Hypothalamus (tissue), 51 donors: ENCODE data around the gene GLP2R.
A peak's percentile ranks its signal among the peaks of the same experiment; 100 is the strongest.

ENCODE experiments used
- DNase-seq, 51 donors: peaks; one replicate each; lab custom pipeline; 2025; lab: John Stamatoyannopoulos, UW

The GLP2R gene

GRCh38 chr17:9813166-9813565 lies 12.6 kb upstream of the GLP2R start:
- no peak for DNase-seq

DNA sequence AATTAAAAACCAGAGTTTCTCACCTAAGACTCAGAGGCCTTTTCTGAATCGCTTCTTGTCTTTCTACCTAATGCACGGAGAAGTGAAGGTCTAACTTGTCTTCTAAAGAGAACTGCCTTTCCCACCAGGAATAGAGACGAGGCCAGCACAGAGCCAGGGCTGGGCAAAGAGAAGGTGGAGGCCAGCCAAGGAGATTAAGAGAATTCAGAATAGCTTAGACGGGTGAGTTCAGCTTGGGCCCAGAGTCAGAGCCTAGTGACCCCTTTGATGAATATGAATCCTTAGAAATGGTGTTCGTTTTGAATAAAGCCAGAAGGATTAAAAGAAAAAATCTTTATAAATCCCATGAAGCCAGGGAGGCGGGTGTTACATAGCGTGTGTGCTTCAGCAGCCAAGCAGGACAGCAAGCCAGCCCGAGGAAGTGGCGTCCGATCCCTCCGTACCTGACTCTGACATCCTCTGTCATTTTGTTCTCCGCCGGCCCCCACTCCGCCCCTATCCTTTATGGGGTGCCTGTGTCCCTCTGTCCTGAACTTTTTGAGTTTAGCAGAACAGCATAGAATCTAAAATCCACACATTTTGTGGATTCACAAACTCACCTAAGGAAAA lies 11.3 kb upstream of the GLP2R start:
- DNase-seq, result no peak

GRCh38 chr17:9816472-9816871 lies 9.3 kb upstream of the GLP2R start:
- DNase-seq, result no peak

DNA sequence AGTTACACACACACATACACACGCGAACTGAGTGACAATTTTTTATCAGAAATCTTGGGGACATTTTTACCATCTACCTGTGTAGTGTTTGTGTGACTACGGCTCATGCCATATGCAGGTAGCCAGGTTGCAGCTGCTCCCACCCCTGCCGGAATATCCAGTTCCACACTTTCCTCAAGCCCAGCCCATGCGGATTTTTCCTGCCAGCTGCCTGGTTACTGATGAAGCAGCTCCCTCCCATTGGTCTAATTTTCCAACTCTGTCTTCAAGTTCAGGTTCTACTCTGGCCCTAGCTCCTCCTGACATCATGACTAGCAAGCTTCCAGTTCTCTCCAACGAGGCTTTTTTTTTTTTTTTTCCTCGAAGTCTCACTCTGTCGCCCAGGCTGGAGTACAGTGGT lies 8.6 kb upstream of the GLP2R start:
- peak in 10 of 51 donors; percentile 1 to 50 (median 6) for DNase-seq

- DNase-seq, result no peak
Measured at GRCh38 chr17:9818760-9819159, 7.0 kb upstream of the GLP2R start.

DNA sequence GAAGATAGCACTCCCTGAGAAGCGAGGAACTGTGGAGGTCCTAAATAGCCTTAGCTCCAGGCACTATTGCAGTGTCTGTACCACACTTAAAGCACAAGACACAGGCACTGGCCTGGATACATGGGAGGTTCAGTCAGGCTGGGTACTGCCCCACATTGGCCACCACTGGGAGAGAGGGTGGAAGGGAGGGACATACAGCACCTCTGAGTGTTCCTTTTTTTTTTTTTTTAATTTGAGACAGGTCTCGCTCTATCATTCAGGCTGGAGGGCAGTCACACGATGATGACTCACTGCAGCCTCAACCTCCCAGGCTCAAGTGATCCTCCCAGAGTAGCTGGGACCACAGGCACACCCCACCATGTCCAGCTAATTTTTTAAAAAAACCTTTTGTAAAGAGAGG lies 5.3 kb upstream of the GLP2R start:
- no peak for DNase-seq

DNA sequence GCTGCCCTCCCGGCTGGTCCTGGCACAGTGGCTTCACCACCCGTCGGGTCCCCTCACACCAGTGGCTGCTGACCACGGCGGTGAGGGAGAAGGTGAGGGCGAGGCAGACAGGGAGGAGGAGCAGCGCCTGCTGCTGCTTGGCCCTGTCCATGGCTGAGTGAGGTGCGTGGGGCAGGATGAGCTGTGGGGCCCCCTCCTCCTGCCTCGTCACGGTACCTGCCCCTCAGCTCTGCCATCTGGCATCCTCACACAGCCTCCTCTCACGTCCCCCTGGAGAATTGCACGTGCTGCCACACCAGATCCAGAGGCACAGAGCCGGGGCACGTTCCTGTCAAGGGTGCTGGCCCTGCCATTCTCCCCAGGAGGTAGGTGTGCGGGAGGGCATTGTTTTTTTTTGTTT lies 3.8 kb upstream of the GLP2R start, which contains the start of gene GSG1L2:
Gene GSG1L2 (minus strand): TSS at position 159 of the 400 bp plus-strand sequence. CDS start 8 bp downstream, at position 151.
- DNase-seq, result no peak

DNA sequence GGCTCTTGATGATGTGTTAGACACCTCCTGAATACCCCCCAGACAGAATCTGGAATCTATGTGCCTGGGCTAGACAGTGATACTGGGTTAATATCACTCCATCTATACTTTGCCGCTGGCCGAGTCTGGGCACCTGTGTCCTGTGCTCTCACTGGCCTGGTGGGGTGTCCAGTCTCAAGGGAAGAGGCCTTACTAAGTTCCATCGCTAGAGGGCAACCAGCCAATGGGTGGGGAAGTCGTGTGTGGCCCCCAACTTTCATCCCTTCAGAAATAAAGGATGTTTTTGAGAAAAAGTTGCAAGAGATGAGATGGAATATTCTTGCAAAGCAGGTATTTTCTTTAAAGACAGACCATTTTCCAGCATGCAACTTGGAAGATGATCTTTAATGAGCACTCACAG lies 1.6 kb upstream of the GLP2R start:
- no peak for DNase-seq

DNA sequence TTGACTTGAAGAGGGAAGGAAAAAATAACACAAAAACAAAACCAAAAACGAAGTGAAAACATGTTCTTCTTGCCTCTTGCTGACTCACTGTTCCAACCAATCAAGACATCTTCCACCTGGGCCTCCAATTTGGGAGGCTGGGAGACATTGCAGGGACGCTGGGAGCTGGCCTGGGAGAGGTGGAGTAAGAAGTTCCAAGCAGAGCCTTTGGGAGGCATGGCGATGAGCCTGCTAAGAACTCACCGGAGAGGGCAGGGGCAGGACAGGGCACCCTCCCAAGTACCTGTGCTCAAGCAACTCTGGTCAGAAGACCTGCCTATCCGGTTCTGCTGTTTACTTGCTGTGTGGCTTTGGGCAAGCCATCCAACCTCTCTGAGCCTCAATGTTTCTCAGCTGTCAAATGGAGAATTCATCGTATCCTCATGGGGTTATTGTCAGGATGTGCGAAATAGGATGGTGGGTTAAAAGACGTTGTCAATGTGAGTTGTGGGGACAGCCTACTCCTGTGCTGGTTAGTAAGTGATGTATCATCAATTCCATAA lies 856 bp upstream of the GLP2R start:
- no peak for DNase-seq

DNA sequence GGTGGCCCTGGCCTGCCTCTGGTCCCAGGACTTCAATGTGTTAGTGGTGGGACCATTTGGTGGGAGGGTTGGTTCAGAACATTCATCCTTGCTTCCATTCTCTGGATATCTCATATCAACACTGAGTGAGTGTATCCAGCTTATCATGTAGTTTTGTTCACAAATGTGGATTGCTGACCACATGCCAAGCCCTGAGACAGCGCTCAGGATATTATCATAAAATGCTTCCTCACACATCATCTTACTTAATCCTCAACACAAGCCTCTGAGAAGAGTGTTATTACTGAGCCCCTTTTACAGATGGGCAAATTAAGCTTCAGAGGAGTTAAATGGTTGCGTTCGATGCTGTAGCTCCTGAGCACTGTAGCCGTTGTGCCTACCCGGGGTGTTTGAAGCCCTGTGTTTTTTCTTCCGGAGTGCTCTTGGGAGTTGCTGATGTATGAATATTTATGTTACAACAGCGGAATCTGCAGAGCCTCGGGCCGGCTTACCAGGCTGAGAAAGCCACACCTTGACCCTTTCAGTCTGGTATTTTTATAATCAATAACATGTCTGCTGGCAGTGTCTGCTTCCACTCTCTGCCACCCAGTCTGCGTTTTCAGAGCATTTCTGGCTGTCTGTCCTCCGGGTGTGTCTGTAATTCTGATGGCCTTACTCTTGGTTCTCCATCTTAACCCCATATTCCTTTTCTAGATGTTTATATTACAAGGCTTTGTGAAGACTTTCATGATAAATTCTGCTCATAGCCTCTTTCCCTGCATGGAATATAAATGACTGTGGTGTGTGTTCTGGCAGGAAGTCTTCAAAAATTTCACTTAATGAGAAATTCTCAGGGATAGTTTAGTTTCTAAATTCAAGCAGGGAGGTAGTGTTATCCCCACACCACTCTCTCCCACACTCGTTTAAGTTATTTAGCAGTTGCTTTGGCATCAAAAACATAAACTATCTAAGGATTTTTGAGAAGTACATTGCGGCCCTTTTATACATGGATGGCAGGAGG lies 2.9 kb downstream of the GLP2R start:
- no peak for DNase-seq

DNA sequence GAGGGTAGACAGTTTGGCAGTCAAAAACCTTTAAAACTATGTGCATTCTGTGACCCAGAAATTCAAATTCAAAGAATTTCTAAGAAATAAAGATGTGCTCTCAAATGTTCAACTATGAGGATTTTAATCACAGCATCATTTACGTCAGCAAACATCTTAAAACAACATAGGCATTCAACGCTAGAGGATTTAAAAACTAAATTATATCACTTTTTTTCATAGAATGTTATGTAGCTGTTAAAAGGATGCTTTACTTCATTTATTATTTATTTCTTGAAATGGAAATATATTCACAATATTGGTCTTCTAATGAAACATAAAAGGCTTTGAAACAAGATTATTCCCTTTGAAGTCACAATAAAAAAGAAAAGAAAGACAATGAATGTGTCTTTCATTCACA lies 3.6 kb downstream of the GLP2R start:
- DNase-seq, result no peak

DNA sequence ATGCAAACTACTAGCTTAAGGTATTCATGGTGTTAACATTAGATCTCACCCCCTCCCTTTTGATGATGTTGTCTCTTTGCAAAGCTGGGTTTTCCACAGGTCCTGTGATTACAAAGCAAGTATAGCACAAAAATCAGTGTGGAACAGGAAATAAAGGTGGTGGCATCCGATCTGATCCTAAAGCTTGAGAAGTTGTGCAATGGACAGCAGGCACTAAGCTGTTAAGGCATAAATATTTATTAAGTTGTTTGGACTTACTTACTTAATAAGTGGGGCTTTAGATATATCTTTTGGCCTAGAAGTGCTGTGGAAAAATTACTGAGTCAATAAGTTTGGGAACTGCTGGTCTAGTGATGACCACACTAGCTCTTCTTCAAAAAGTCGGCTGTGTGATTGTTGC lies 5.0 kb downstream of the GLP2R start:
- no peak for DNase-seq

DNA sequence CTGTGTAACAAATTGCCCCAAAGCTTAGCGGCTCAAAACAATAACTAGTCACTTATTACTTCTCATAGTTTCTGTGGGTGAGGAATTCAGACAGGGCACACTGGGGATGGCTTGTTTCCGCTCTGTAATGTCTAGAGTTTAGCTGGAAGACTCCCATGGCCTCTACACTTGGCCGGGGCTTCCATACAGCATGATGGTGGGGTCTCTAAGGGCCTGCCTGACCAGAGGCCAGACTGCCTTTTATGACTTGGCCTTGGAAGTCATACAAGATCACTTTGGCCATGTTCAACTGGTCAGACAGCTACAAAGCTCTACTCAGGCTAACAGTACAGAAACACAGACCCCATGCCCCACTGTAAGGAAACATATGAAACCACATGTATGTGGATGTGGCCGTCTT lies 8.2 kb downstream of the GLP2R start:
- no peak for DNase-seq

- DNase-seq, result no peak
Measured at GRCh38 chr17:9837551-9838471, 12.1 kb downstream of the GLP2R start.

- DNase-seq, result no peak
Measured at GRCh38 chr17:9839433-9839832, 13.7 kb downstream of the GLP2R start.

GRCh38 chr17:9842057-9842758 lies 16.5 kb downstream of the GLP2R start:
- peak in 27 of 51 donors; percentile 4 to 68 (median 26) for DNase-seq

- DNase-seq, result no peak
Measured at GRCh38 chr17:9843152-9844010, 17.7 kb downstream of the GLP2R start.

DNA sequence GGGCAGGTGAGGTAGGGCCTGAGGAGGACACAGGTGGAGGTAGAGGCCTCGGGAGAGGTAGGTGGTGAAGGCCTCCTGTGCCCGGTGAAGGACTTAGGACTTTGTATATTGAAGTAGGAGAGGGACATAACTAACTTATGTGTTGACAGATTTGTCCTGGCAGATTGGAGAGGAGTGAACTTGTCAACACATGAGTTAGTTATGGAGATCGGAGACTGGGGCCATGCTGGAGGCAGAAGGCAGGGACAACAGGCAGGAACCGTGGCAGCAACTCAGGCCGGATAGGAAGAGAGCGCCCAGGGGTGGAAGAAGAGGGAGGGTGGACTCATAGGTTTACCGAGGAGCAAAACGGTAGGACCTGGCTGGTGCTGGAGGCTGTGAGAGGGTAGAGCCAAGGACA lies 18.4 kb downstream of the GLP2R start:
- DNase-seq, result no peak

DNA sequence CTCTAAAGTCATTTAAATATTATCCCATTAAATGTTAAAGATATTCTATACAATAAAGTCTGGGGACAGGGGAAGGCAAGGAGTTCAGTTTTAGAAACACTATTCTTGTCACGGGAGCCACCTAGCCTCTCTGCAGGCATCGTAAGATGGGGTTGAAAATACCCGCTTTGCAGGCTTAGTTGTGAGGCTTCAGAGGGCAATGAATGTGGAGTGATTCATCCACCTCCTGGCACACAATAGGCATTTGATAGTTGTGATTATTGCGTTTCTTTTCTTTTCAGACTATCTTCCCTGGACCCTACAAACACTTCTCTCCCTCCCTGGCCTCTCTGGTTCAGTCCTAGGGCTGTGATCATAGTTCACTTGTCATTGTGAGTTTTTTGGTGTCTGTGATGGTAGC lies 19.6 kb downstream of the GLP2R start:
- no peak for DNase-seq
